COLO668 (cell line): Measurements from ENCODE around the gene ACTG1.

Experiments used
- DNase-seq: peaks from one replicate; lab custom pipeline; 2025; ENCODE audit not compliant: unreplicated experiment; lab: John Stamatoyannopoulos, UW

The ACTG1 gene

GRCh38 chr17:81518113-81518784 lies 5.7 kb upstream of the ACTG1 start:
- peak; percentile 55 for DNase-seq

DNA sequence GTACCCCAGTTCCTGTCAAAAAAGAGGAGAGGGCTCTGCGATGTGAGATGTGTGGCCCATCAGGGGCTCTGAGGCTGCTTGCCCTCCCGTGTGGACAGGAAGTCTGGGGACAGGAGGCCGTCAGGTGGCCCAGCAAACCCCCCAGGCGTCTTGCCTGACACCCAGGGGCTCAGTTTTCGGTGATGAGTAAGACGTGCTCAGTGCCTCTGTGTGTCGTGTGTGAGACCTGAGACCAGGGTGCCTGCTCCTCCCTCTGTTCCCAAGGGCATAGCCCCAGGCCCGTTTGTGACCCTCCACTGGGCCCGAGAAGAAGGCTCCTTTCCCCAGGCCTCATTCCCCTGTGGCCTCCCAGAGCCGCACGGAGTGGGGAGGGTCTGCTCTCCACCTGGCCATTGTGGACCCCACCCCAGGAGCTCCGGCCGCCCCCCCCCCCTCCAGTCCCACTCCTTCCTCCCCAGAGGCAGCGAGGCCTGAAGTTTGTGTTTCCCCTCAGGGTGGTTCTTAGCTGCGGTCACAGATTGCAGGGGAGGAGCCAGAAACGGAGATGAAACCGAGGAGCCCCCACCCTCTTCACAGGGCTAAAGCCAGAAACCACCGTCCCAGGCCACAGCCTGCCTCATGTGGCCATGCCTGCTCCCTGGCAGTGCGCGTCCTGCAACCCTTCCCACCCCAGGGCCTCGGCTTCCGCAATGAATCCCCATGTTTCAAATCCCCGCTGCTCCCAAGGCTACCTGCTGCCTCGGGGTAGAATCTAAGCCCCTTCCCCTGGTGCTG lies 4.9 kb upstream of the ACTG1 start:
- DNase-seq = peak; percentile 21

- DNase-seq = no peak
These were observed 4.4 kb upstream of the ACTG1 start for GRCh38 chr17:81517009-81517338.

- no peak for DNase-seq
These were observed 3.8 kb upstream of the ACTG1 start for GRCh38 chr17:81516439-81516838.

DNA sequence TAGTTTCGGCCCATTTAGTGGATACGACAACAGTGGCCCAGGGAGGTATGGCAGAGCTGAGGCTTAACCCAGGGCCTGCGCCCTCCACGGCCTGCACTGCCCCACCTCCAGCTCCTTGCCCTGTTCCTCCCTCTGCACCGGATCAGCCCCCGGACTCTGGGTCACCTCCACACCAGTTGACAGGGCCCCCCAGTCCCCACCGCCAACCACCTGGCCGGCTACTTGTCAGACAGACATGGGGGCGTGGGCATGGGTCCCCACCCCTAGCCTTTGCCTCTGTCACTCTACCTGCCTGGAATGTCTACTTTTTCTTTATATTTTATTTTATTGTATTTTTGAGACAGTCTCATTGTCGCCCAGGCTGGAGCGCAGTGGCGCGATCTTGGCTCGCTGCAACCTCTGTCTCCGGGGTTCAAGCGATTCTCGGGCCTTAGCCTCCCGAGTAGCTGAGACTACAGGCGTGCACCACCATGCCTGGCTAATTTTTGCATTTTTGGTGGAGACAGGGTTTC lies 3.0 kb upstream of the ACTG1 start:
- no peak for DNase-seq

DNA sequence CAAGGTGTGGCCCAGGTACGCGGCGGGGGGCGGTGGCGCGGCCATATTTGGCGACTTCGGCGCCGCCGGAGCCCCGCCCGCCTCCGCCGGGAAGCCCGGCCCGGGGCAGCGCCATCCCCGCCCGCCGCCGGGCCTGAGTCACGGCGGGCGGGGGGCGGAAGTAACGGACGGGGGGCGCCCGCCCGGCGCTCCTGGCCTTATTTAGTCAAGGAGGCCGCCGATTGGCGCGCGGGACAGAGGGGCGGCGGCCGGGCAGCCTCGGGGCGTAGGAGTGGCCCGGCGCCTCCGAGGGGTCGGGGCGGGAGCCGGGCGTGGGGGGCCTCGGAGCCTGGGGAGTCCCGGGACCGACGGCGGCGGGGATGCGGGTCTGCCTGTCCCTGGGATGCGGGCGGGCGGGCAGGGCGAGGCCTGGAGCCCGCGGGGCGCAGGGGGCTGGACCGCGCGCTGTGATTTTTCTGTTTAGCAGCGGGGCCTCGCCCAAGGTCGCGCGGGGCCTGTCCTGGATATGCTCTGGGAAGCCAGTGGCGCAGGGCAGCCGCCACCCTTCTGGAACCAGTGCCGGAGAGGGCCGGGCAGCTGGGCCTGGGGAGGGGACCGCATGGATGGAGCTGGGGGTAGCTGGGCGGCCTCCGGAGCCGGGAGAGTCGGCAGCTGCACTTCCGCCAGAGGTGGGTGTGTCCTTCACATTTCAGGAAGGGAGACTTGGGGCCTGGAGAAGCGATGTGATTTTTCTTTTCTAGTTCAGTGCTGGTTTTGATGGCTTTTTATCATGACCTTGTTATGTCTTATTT lies 2.3 kb upstream of the ACTG1 start:
- peak; percentile 81 for DNase-seq

- no peak for DNase-seq
These were observed 1.8 kb upstream of the ACTG1 start for GRCh38 chr17:81514489-81514738.

DNA sequence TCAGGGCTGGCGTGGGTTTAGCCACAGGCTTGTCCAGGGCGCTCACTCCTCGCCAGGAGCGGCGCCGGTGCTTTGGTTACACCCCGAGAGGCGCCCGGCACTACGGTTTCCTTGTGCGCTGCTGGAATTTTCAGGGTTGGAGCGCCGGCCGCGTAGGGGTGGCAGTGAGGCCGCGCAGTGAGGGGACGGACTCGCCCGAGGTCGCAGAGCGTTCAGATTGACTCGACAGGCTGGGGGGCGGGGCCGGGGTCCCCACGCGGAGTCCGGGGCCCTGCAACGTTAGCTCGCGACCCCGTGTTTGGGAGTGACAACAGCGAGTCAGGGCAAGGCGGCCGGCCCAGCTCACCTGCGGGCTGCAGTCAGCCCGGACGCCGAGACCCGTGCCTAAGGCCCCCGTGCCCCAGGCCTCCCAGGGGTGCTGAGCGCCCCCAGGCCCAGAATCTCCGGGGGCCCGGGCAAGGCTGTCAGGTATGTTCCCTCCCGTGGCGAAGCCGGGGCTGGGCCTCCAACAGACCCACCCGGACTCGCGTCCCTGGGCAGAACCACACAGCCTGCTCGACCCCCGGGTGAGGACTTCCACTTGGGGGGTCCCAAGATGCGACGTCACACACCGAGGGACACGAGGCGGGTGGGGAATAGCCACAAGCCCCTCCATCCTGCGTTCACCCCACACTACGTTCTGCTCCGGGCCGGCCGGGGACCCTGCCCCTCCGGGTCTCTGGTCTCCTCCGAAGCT lies 1.3 kb upstream of the ACTG1 start:
- DNase-seq = peak; percentile 73

DNA sequence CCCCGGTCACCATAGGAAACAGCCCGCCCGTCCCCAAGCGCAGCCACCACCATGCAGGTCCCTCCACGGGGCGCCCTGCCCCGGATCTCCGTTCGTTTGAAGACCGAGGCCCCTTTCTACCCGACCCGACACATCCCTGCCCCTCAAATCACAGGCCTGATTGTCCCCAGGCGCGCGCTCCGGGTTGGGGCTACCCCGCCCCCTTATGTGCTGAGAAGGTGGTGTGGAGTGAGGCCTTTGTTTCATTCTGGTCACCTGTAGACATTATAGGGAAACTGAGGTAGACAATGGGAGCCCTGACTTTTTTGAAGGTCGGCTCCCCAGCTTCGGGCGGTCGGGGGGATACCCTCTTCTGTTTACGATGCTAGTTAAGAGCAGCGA lies 763 bp upstream of the ACTG1 start:
- peak; percentile 64 for DNase-seq

DNA sequence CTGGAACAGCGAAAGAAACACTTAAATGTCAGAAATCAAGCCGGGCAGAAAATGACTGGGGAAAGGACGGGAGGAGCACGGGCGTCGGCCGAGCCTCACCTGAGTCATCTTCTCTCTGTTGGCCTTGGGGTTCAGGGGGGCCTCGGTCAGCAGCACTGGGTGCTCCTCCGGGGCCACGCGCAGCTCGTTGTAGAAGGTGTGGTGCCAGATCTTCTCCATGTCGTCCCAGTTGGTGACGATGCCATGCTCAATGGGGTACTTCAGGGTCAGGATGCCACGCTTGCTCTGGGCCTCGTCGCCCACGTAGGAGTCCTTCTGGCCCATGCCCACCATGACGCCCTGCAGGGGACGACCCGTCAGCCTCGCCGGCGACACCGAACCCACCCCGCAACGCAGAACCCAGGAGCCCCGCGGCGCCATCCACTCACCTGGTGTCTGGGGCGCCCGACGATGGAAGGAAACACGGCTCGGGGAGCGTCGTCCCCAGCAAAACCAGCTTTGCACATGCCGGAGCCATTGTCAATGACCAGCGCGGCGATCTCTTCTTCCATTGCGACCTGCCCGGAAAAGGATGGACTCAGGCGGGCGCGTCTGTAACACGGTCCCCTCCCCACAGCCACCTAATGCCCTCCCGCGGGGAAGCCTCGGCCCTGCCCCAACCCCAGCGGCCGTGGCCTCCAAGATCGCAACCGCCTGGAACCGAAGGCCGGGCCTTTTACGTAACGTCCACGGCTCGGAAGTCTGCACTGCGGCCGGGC lies 616 bp downstream of the ACTG1 start:
- DNase-seq = peak; percentile 54

GRCh38 chr17:81511554-81511803 lies 1.1 kb downstream of the ACTG1 start:
- no peak for DNase-seq

DNA sequence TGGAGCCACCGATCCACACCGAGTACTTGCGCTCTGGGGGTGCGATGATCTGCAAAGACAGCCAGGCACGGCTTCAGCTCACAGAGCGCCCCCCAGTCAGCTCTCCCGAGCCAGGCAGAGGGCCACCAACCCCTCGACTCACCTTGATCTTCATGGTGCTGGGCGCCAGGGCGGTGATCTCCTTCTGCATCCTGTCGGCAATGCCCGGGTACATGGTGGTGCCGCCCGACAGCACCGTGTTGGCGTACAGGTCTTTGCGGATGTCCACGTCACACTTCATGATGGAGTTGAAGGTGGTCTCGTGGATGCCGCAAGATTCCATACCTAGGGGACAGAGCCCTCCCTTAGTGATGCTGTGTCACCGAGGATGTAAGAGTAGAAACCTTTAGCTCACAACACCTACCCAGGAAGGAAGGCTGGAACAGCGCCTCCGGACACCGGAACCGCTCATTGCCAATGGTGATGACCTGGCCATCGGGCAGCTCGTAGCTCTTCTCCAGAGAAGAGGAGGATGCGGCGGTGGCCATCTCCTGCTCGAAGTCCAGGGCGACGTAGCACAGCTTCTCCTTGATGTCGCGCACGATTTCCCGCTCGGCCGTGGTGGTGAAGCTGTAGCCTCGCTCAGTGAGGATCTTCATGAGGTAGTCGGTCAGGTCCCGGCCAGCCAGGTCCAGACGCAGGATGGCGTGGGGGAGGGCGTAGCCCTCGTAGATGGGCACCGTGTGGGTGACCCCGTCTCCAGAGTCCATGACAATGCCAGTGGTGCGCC lies 1.6 kb downstream of the ACTG1 start:
- peak; percentile 30 for DNase-seq

DNA sequence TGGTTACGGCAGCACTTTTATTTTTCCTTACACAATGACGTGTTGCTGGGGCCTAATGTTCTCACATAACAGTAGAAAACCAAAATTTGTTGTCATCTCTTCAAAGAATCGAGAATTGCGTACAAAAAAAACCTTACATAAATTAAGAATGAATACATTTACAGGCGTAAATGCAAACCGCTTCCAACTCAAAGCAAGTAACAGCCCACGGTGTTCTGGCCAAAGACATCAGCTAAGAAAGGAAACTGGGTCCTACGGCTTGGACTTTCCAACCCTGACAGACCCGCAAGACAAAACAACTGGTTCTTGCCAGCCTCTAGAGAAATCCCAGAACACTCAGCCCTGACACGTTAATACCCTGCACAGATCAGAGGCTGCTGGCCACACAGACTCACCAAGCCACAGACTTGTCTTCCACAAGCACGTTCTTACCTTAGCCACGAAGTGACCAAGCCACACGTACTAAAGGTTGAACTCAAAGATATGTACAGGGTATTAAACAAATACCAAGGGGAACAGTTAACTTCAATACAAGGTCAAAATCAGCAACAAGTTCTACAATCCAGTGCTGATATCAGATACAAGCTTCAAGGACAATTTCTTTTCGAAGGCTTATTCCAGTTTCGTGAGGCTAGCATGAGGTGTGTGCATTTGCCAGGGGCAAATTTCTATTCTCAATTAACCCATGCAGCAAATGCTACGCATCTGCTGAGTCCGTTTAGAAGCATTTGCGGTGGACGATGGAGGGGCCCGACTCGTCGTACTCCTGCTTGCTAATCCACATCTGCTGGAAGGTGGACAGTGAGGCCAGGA lies 2.4 kb downstream of the ACTG1 start:
- DNase-seq = no peak

GRCh38 chr17:81509207-81509971 lies 3.2 kb downstream of the ACTG1 start:
- peak; percentile 37 for DNase-seq

DNA sequence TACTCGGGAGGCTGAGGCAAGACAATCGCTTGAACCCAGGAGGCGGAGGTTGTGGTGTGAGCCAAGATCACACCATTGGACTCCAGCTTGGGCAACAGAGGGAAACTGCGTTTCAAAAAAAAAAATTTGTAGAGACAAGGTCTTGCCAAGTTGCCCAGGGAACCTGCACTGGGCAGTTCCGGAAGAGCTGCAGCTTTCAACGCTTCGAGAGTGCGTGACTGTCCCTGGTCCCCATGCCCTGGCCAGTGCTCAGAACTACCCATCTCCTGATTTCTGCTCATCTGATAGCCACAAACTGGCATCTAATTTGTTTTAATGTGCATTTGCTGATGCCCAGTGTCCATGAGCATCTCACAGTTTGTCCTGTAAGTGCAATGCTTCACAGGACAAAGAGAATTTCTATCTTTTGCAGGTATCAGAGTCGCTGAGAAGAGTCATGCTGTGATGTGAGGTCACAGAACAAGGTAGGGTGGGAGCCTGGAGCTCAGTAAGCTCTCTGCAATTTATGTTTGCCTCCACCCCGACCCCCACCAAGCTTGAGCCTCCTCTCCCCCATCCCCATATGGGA lies 3.9 kb downstream of the ACTG1 start:
- no peak for DNase-seq

- no peak for DNase-seq
These were observed 9.0 kb downstream of the ACTG1 start for GRCh38 chr17:81503619-81504018.

DNA sequence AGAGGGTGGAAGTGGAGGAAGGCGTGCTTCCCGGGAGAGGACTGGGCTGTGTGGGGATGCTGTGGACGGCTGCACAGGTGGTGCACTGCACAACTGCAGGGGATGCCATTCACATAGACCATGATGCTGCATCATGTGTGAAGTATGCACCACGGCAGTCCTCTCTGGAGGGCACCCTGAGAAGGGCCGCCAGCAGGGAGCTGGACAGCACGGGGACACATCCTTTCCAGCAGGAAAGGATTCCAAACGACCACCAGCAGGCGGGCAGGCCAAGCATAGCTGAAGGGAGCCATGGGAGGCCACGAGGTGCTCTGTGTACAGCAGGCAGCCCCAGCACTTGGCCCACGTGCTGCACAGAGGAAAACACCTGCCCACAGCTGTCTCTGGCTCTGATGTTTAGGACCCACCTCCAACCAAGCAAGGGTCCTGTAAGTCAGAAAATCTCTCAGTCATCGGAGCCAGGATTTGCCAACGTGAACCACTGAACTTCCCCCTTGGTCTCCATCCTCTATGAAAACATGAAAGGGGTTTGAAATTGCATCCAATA lies 10.1 kb downstream of the ACTG1 start:
- no peak for DNase-seq

DNA sequence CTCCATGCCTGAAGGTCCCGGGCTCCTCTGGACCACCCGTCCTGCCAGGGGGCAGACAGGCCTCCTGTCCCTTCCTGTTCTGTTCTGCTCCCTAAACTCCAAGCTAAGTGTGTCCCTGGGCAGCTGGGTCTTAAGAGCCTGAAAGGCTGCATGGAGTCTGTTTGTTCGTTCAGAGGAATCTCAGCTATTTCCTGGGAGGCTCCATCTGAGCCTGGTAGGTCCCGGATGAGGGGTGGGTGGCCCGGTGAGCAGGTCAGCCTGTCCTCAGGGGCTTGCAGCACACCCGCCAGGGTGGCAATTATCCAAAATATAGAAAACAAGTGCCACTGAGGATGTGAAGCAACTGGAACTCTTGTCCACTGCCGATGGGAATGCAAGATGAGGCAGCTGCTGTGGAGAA lies 12.6 kb downstream of the ACTG1 start:
- no peak for DNase-seq
